Lower leg skin (tissue), 4 donors: ENCODE results near the gene PGM1. TPM values are rescaled to one million over a fixed set of nuclear protein-coding genes. Genes with fewer than 3 reads are reported as not detected.

Source experiments
- DNase-seq, 2 donors: peaks; one replicate each; pipeline ENCODE4 v3.0.0-alpha.2; 2019; ENCODE audit warnings: low spot score in 2 of 2
- H3K4me3 ChIP-seq: fragments of 200-600 bp; sonication (generic); 2 replicates; pipeline ENCODE4 v1.5.1; 2017; ENCODE audit warnings: mild to moderate bottlenecking, low read depth; ENCODE audit not compliant: poor library complexity, severe bottlenecking
- POLR2A ChIP-seq, 2 donors: fragments of 450-650 bp; IDR thresholded peaks; one replicate each; pipeline ENCODE4 v1.6.1; 2016 to 2017; ENCODE audit warnings: antibody characterized with exemption in 2 of 2, mild to moderate bottlenecking in 1 of 2, moderate library complexity in 1 of 2
- WGBS, 2 donors: methylation state at CpG; one replicate each; pipeline ENCODE4 v1.1.5; 2018; 5-methylcytosine and 5-hydroxymethylcytosine counted together
- intact Hi-C: fragments of 100-400 bp; cut with DNase I; formaldehyde crosslinking; loops from one replicate; pipeline ENCODE4 v1.15.0; 2023; ENCODE audit warnings: low total_unique reads
- total RNA-seq, 4 donors: library from RNA; depleted of rRNA; stranded (reverse); fragments of >200 nt; gene quantifications; one replicate each; pipeline ENCODE4 v1.1.0, GENCODE V29; 2016
- TF ChIP-seq, protein P1 (sequence below), 3 donors: fragments of 450-650 bp; IDR thresholded peaks; one replicate each; pipeline ENCODE4 v1.5.1; 2016; ENCODE audit warnings: antibody characterized with exemption in 3 of 3, mild to moderate bottlenecking in 3 of 3, moderate library complexity in 2 of 3

Gene PGM1
- total RNA-seq, 4 donors from 2014 or later, result 39.3 to 54.2 (median 48.9) TPM

DNA sequence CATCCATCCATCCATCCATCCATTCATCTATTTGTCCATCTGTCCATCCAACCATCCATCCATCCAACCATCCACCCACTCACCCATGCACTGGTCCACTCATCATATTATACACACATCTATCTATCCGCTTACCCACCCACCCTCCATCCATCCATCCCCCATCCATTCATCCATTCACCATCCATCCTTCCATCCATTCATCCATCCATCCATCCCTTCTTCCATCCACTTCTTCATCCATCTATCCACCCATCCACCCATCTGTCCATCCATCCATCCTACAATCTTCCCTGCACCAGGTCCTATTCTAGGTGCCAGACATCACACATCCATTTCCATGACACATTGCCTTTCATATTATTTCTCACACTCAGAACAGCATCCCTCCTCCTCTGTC is 93.5 kb downstream of the PGM1 start:
- intact Hi-C loops, result no loop called here
- WGBS, 2 donors, result 97 to 100% methylated on average over 1 of the region's 1 CpG

DNA sequence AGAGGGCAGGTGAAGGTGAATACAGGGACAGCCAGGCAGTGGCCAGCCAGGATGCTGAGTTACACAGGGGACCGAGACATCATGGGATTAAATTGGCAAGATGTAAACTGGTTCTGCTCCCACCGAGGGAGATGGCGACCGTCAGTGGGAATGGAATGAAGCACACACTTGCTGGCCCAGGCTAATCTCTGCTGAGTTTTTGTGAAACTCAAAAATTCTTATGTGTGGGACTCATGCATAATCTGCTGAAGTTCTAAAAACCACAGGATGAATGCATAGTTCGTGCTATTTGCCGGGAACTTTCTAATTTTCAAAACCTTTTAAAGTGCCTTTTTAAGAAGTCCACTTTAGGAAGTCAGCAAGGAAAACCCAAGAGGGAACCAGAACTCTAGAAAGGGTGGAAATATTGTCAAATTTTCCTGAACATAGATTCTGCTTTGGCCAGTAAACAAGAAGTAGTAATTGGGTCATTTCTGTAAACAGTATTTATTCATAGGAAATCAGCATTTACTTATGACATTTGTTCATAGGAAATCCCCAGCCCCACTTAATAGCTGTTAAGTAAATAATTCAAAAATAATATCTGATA is 95.2 kb downstream of the PGM1 start:
- WGBS, 2 donors, result 90 to 93% methylated on average over 6 of the region's 6 CpGs
- DNase-seq, result no peak
- intact Hi-C loops, result no loop called here
- TF ChIP-seq POLR2A (IDR thresholded peaks at IDR 0.05), result no peak
- TF ChIP-seq, protein P1, sequence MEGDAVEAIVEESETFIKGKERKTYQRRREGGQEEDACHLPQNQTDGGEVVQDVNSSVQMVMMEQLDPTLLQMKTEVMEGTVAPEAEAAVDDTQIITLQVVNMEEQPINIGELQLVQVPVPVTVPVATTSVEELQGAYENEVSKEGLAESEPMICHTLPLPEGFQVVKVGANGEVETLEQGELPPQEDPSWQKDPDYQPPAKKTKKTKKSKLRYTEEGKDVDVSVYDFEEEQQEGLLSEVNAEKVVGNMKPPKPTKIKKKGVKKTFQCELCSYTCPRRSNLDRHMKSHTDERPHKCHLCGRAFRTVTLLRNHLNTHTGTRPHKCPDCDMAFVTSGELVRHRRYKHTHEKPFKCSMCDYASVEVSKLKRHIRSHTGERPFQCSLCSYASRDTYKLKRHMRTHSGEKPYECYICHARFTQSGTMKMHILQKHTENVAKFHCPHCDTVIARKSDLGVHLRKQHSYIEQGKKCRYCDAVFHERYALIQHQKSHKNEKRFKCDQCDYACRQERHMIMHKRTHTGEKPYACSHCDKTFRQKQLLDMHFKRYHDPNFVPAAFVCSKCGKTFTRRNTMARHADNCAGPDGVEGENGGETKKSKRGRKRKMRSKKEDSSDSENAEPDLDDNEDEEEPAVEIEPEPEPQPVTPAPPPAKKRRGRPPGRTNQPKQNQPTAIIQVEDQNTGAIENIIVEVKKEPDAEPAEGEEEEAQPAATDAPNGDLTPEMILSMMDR (IDR thresholded peaks at IDR 0.05), result no peak
- no peak overlapping the region for H3K4me3 ChIP-seq

More for the DNA sequence above, 93.5 kb downstream of the PGM1 start:
- no peak overlapping the region for H3K4me3 ChIP-seq
- TF ChIP-seq, protein P1 (IDR thresholded peaks at IDR 0.05), result no peak
- no peak for TF ChIP-seq POLR2A (IDR thresholded peaks at IDR 0.05)
- DNase-seq, result no peak

DNA sequence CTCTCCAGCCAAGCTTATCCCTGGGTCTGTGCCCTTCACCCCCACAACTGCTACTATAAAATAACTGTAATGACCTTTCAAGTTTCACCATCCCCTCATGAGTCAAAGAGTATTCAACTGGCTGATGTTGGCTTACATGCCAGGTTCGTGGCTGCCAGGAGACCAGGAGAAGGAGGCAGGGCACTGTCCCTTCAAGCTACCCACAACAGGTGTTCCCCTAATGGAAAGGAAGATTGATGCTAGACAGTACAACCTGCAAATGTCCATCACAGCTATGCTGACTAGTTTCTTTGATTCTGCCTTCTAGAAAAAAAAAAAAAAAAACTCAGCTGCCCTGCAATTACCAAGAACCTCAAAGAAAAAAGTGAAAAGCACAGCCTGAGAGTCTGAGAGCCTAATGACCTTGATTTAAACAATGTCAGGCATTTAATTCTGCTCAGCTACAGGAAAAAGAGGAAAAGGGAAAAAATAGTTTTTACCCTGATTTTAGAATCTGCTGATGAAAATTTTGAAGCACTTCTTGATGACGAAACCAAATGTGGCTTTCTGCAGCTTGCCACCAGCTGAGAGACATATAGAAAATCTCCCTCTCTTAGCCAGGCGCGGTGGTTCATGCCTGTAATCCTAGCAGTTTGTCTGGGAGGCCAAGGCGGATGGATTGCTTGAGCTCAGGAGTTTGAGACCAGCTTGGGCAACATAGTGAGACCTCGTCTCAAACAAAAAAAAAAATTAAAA is 97.9 kb downstream of the PGM1 start:
- WGBS, 2 donors, result 78 to 84% methylated on average over 6 of the region's 6 CpGs
- TF ChIP-seq POLR2A (IDR thresholded peaks at IDR 0.05), result no peak
- TF ChIP-seq, protein P1 (IDR thresholded peaks at IDR 0.05), result no peak
- DNase-seq, result no peak
- no peak overlapping the region for H3K4me3 ChIP-seq
- intact Hi-C loops, result loop anchor here (10.0 kb wide), 1 partner anchor 444 kb away; no protein-coding TSS in a partner anchor

DNA sequence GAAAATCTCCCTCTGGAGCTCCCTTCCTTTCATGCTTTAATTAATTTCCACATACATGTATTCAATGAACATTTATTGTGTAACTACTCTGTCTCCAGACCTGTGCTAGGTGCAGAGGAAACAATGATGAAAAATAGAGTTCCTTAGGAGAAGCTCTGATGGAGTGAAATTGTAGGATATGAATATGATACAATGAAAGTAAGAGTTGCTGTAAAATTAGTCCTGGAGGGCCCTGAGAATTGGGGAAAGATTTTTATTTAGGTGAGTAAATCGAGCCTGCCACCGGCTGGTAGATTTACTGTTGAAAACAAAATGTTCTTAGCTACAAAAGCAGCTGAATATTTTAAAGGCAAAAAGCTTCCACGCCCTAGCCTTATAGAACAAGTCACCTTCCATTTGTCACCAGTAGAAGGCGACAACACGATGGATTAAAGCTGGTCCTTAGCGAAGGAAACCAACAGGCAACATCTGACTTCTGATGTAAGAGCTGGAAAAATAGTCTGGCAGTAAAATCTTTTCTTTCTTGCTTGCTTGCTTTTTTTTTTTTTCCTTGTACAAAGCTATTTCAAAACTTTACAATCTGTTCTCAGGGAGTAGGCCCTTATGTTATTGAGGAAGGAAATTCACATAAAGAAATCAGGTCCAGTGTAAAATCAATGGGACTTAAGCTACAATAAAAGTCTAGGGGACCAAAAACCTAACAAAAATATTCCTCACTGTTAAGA is 98.7 kb downstream of the PGM1 start:
- peak in 1 of 2 donors; percentile 75 for DNase-seq
- 0 to 1% methylated on average over 6 of the region's 6 CpGs for WGBS, 2 donors
- intact Hi-C loops, result loop anchor here (10.0 kb wide), 1 partner anchor 443 kb away; no protein-coding TSS in a partner anchor
- TF ChIP-seq, protein P1 (IDR thresholded peaks at IDR 0.05), result peak in 1 of 3 donors; percentile 33
- TF ChIP-seq POLR2A (IDR thresholded peaks at IDR 0.05), result no peak
- no peak overlapping the region for H3K4me3 ChIP-seq

DNA sequence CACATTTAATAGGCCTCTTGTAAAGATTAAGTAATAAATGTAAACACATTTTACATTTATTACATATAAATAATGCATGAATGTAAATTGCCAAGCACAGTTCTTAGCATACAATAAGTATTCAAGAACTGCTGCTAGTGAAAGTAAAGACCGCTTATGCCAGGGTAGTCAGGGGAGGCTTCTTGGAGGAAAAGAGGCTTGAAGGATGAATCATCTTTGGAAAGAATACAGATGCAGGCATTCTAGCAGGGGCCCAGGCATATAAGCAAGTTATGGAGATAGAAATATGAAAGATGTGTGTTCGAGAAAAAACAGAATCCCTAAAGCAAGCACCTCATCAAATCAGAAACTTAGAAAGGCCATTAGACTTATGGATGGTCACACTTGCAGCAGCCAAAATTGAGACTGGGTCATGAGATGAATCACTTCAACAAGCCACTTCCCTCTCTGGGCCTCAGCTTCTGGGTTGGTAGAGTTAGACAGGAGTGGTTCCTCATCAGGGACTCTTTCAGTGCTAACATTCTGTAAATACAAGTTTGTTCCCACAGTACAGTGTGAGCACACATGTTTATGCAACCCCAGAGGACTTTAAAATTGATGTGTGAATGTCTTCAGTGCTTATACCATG is 100.8 kb downstream of the PGM1 start:
- DNase-seq, result no peak
- no peak overlapping the region for H3K4me3 ChIP-seq
- WGBS, 2 donors, result 96 to 100% methylated on average over 2 of the region's 2 CpGs
- intact Hi-C loops, result loop anchor here (10.0 kb wide), 1 partner anchor 441 kb away; no protein-coding TSS in a partner anchor
- TF ChIP-seq, protein P1 (IDR thresholded peaks at IDR 0.05), result no peak
- TF ChIP-seq POLR2A (IDR thresholded peaks at IDR 0.05), result no peak
